K562 (cell line): ENCODE measurements around the gene GRIK1. TPM values are rescaled to one million over a fixed set of nuclear protein-coding genes. Genes with fewer than 3 reads are reported as not detected.
A peak's percentile ranks its signal among the peaks of the same experiment; 100 is the strongest.

Source experiments
- BCL6 ChIP-seq: fragments of 250-450 bp; sonication (Bioruptor Pico); IDR thresholded peaks from 2 replicates; pipeline ENCODE4 v1.4.0; 2020
- ESRRA ChIP-seq: fragments of 450-650 bp; IDR thresholded peaks from 2 replicates; pipeline ENCODE4 v1.6.1; 2014; ENCODE audit warnings: low read depth, mild to moderate bottlenecking, moderate library complexity, borderline replicate concordance
- ETV5 ChIP-seq: sonication (generic); formaldehyde crosslinking; IDR thresholded peaks from 2 replicates; pipeline ENCODE4 v1.4.0; 2020; ENCODE audit warnings: low read depth, mild to moderate bottlenecking, missing genetic modification reagents
- GTF2A2 ChIP-seq: IDR thresholded peaks from 2 replicates; pipeline ENCODE4 v1.6.1; 2016; ENCODE audit warnings: mild to moderate bottlenecking, missing genetic modification characterization, missing compliant biosample characterization
- KHSRP ChIP-seq: fragments of 450-650 bp; IDR thresholded peaks from 2 replicates; pipeline ENCODE4 v1.6.1; 2017
- PCBP2 ChIP-seq: fragments of 200-400 bp; formaldehyde crosslinking; IDR thresholded peaks from 2 replicates; pipeline ENCODE4 v1.6.1; 2018; ENCODE audit warnings: low read length, low read depth, mild to moderate bottlenecking, moderate library complexity; ENCODE audit not compliant: poor library complexity, severe bottlenecking
- TOE1 ChIP-seq, 2 experiments: fragments of 450-650 bp in 1 of 2; sonication (generic) in 1 of 2; formaldehyde crosslinking in 1 of 2; IDR thresholded peaks; 2 replicates each; pipeline versions ENCODE4 v1.7.1 to v1.8.0; 2016 to 2022; ENCODE audit warnings: borderline replicate concordance in 2 of 2, mild to moderate bottlenecking in 2 of 2, antibody characterized with exemption in 1 of 2, inconsistent platforms in 1 of 2, low read depth in 1 of 2, missing genetic modification reagents in 1 of 2, moderate library complexity in 1 of 2
- ZNF23 ChIP-seq: fragments of 250-450 bp; sonication (Bioruptor Pico); IDR thresholded peaks from 2 replicates; pipeline ENCODE4 v1.4.0; 2020; ENCODE audit warnings: mild to moderate bottlenecking
- polyA plus RNA-seq, 8 experiments: library from polyadenylated mRNA; depleted of rRNA in 4 of 8; stranded (reverse) in 5 of 8; unstranded in 3 of 8; fragments of >200 nt; fragmentation: Nextera tagmentation in 2 of 8; fragmentation: Illumina TruSeq in 1 of 8; extraction: Ambion mirVana in 2 of 8; extraction: Trizol in 1 of 8; gene quantifications; 2 replicates each; pipeline versions ENCODE4 v1.2.1 to v1.2.3, GENCODE V29; 2011 to 2014; ENCODE audit warnings: inconsistent platforms in 1 of 8, missing spikeins in 1 of 8
- total RNA-seq, 7 experiments: library from RNA; depleted of rRNA in 6 of 7; stranded (reverse); fragments of >200 nt in 6 of 7; fragmentation: Illumina TruSeq in 2 of 7; extraction: Trizol in 2 of 7; gene quantifications; 2 replicates each; pipeline versions ENCODE4 v1.2.1 to v1.2.3, GENCODE V29; 2011 to 2021; ENCODE audit warnings: low replicate concordance in 1 of 7
- TF ChIP-seq, protein P1 (sequence below): fragments of 450-650 bp; IDR thresholded peaks from one replicate; pipeline ENCODE4 v1.6.1; 2018; ENCODE audit warnings: mild to moderate bottlenecking, moderate library complexity; ENCODE audit not compliant: partially characterized antibody
- TF ChIP-seq, protein P2 (sequence below): fragments of 450-650 bp; IDR thresholded peaks from 2 replicates; pipeline ENCODE4 v1.6.1; 2016; ENCODE audit warnings: mild to moderate bottlenecking, moderate library complexity
- TF ChIP-seq, protein P3 (sequence below): IDR thresholded peaks from 2 replicates; pipeline ENCODE4 v1.6.1; 2012; ENCODE audit warnings: low read depth, low read length, improper control_type of control experiment, borderline replicate concordance

Gene GRIK1
- total and polyA plus RNA-seq, 9 of the 15 experiments (the other 6 are each of a cell fraction or from before 2014, with no cell fraction given), result 0.17 to 2.8 (median 0.53) TPM

DNA sequence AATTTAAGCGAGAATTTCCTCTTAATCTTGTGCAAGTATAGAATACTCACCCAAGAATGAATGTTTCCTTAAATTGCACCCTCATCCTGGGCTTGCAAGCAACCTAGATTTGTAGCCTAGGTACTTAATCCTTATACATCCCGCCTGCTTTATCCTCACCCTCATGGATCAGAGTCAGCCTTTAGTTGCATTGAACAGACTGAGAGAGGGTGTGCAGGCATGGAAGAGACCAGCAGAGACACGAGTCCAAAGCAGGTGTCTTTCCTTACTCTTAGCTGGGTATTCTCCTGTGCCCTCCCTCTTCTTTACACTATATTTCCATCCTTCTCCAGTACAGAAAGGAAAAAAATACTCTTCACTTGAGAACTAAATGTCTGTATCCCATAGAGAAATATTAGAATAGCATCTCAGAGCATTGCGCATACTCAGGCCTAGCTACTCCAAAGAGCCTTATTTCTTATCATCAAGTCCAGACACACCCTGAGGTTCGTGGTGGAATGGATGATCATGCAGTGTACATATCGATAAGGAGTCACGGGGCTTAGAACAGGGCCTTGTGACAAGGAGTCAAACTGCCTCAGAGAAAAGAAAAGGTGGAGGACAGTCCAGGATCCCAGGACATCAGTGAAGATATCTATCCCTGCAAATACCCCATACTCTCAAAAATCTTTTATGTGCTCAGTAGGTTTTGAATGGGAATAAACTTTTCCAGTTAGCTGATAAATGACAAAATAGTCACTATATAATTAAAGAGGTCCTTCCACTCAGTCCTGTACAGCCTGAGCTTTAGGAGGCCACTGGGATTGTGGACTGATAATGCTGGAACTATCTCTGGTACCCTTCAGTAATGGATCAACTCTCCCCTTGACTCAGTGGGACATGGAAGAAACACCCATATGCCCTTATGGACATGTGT, 297.9 kb downstream of the GRIK1 start (continued):
- TF ChIP-seq, protein P1, sequence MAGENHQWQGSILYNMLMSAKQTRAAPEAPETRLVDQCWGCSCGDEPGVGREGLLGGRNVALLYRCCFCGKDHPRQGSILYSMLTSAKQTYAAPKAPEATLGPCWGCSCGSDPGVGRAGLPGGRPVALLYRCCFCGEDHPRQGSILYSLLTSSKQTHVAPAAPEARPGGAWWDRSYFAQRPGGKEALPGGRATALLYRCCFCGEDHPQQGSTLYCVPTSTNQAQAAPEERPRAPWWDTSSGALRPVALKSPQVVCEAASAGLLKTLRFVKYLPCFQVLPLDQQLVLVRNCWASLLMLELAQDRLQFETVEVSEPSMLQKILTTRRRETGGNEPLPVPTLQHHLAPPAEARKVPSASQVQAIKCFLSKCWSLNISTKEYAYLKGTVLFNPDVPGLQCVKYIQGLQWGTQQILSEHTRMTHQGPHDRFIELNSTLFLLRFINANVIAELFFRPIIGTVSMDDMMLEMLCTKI, result no peak
- TF ChIP-seq ETV5 (CRISPR knock-in tag), result no peak
- peak; percentile 63; the same call in 1 of the 2 replicates for TF ChIP-seq KHSRP
- TF ChIP-seq, protein P2, sequence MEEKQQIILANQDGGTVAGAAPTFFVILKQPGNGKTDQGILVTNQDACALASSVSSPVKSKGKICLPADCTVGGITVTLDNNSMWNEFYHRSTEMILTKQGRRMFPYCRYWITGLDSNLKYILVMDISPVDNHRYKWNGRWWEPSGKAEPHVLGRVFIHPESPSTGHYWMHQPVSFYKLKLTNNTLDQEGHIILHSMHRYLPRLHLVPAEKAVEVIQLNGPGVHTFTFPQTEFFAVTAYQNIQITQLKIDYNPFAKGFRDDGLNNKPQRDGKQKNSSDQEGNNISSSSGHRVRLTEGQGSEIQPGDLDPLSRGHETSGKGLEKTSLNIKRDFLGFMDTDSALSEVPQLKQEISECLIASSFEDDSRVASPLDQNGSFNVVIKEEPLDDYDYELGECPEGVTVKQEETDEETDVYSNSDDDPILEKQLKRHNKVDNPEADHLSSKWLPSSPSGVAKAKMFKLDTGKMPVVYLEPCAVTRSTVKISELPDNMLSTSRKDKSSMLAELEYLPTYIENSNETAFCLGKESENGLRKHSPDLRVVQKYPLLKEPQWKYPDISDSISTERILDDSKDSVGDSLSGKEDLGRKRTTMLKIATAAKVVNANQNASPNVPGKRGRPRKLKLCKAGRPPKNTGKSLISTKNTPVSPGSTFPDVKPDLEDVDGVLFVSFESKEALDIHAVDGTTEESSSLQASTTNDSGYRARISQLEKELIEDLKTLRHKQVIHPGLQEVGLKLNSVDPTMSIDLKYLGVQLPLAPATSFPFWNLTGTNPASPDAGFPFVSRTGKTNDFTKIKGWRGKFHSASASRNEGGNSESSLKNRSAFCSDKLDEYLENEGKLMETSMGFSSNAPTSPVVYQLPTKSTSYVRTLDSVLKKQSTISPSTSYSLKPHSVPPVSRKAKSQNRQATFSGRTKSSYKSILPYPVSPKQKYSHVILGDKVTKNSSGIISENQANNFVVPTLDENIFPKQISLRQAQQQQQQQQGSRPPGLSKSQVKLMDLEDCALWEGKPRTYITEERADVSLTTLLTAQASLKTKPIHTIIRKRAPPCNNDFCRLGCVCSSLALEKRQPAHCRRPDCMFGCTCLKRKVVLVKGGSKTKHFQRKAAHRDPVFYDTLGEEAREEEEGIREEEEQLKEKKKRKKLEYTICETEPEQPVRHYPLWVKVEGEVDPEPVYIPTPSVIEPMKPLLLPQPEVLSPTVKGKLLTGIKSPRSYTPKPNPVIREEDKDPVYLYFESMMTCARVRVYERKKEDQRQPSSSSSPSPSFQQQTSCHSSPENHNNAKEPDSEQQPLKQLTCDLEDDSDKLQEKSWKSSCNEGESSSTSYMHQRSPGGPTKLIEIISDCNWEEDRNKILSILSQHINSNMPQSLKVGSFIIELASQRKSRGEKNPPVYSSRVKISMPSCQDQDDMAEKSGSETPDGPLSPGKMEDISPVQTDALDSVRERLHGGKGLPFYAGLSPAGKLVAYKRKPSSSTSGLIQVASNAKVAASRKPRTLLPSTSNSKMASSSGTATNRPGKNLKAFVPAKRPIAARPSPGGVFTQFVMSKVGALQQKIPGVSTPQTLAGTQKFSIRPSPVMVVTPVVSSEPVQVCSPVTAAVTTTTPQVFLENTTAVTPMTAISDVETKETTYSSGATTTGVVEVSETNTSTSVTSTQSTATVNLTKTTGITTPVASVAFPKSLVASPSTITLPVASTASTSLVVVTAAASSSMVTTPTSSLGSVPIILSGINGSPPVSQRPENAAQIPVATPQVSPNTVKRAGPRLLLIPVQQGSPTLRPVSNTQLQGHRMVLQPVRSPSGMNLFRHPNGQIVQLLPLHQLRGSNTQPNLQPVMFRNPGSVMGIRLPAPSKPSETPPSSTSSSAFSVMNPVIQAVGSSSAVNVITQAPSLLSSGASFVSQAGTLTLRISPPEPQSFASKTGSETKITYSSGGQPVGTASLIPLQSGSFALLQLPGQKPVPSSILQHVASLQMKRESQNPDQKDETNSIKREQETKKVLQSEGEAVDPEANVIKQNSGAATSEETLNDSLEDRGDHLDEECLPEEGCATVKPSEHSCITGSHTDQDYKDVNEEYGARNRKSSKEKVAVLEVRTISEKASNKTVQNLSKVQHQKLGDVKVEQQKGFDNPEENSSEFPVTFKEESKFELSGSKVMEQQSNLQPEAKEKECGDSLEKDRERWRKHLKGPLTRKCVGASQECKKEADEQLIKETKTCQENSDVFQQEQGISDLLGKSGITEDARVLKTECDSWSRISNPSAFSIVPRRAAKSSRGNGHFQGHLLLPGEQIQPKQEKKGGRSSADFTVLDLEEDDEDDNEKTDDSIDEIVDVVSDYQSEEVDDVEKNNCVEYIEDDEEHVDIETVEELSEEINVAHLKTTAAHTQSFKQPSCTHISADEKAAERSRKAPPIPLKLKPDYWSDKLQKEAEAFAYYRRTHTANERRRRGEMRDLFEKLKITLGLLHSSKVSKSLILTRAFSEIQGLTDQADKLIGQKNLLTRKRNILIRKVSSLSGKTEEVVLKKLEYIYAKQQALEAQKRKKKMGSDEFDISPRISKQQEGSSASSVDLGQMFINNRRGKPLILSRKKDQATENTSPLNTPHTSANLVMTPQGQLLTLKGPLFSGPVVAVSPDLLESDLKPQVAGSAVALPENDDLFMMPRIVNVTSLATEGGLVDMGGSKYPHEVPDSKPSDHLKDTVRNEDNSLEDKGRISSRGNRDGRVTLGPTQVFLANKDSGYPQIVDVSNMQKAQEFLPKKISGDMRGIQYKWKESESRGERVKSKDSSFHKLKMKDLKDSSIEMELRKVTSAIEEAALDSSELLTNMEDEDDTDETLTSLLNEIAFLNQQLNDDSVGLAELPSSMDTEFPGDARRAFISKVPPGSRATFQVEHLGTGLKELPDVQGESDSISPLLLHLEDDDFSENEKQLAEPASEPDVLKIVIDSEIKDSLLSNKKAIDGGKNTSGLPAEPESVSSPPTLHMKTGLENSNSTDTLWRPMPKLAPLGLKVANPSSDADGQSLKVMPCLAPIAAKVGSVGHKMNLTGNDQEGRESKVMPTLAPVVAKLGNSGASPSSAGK, result peak; percentile 74
- no peak for TF ChIP-seq PCBP2
- no peak for TF ChIP-seq BCL6 (CRISPR knock-in tag)
- peak; percentile 97 for TF ChIP-seq TOE1 (IDR thresholded peaks at IDR 0.05; ENCODE audit: borderline replicate concordance)
- TF ChIP-seq TOE1 (CRISPR knock-in tag; IDR thresholded peaks at IDR 0.05; ENCODE audit: borderline replicate concordance, low read depth), result no peak
- TF ChIP-seq GTF2A2, result no peak
- no peak for TF ChIP-seq ZNF23
- peak; percentile 76; the same call in 1 of the 2 replicates for TF ChIP-seq ESRRA
- TF ChIP-seq, protein P3, sequence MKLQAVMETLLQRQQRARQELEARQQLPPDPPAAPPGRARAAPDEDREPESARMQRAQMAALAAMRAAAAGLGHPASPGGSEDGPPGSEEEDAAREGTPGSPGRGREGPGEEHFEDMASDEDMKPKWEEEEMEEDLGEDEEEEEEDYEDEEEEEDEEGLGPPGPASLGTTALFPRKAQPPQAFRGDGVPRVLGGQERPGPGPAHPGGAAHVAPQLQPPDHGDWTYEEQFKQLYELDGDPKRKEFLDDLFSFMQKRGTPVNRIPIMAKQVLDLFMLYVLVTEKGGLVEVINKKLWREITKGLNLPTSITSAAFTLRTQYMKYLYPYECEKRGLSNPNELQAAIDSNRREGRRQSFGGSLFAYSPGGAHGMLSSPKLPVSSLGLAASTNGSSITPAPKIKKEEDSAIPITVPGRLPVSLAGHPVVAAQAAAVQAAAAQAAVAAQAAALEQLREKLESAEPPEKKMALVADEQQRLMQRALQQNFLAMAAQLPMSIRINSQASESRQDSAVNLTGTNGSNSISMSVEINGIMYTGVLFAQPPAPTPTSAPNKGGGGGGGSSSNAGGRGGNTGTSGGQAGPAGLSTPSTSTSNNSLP, result no peak
